GM21367 (cell line): ENCODE results near the gene ZBTB46.
"Not testable (repeated sequence)": the region's sequence is repeated elsewhere in the genome, so short reads cannot be mapped to it uniquely, and the experiment has no call there.

Experiments
- ATAC-seq: cut with Tn5 transposase; IDR thresholded peaks from one replicate; pipeline ENCODE4 v1.9.1; 2021; ENCODE audit not compliant: unreplicated experiment

Gene ZBTB46

DNA sequence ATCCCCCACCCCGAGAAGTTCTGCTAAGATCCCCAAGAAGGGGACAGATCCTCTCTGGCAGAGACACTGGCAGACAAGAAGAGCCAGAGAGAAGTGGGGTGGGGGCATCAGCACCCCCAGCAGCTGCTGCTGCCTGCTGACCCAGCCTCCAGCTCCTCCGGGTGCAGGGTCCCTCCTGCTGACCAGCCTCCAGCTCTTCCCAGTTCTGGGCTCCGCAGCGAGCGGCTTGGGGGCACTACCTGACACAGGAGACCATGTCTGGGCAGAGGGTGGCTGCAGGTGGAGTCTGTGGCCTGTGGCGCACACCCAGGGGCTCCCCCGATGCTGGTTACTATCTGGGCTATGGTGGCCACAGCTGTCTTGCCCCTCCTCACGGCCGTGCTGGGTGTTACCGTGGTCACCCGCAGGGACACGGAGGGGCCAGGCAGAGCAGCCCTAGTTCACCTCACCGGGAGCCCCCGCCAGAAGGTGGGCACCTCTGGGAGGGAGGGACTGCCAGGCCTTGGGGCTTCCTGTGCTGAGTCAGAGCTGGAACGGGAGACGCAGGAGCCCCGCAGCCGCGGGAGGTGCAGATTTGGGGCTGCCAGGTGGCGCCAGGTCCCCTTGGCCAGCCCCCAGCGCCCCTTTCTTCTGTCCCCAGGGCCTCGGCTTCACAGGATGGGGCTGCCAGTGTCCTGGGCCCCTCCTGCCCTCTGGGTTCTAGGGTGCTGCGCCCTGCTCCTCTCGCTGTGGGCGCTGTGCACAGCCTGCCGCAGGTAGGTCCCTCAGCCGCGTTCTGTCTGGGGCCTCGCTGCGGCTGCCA lies 94.0 kb downstream of the ZBTB46 start:
- no peak for ATAC-seq

DNA sequence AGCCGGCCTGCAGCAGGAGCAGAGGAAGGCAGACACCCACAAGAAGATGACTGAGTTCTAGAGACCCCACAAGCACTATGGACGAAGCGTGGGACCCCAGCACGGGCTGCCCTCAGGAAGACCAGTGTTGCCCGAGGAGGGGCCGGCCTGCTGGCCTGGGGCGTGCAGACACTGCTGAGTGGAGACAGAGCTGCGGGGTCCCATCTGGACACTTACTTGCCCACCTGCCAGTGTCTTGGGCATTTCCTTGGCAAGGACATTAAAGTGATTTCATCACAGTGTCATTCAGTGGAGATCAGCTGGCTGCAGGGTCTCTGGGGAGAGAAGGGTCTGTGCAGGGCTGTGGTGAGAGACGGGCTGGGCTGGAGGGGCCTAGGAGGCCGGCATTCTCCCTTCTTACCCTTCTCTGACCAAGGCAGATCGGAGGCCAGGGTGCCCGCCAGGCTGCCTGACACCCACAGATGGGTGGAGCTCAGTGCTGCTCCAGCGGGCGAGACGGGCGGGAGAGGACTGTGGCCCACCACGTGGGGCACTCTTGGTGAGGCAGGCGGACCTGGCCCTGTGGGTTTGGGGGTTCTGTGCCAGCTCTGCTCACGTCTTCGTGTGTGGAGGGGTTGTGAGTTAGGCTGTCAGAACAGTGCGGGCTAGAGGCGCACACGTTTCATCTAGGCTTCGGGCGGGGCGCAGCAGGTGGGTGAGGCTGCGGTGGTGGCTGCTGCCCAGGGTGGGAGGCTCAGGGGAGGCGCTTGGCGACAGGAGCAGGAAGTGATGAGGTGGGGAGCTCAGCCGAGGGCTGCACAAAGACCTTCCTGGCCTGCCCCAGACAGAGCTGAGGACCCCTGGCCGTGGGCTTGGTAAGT lies 95.0 kb downstream of the ZBTB46 start, which contains the start of gene LIME1:
Gene LIME1, plus strand, starts transcription at position 806 of the 860 bp plus-strand sequence. CDS start 886 bp downstream, outside the sequence.
- ATAC-seq = no peak

DNA sequence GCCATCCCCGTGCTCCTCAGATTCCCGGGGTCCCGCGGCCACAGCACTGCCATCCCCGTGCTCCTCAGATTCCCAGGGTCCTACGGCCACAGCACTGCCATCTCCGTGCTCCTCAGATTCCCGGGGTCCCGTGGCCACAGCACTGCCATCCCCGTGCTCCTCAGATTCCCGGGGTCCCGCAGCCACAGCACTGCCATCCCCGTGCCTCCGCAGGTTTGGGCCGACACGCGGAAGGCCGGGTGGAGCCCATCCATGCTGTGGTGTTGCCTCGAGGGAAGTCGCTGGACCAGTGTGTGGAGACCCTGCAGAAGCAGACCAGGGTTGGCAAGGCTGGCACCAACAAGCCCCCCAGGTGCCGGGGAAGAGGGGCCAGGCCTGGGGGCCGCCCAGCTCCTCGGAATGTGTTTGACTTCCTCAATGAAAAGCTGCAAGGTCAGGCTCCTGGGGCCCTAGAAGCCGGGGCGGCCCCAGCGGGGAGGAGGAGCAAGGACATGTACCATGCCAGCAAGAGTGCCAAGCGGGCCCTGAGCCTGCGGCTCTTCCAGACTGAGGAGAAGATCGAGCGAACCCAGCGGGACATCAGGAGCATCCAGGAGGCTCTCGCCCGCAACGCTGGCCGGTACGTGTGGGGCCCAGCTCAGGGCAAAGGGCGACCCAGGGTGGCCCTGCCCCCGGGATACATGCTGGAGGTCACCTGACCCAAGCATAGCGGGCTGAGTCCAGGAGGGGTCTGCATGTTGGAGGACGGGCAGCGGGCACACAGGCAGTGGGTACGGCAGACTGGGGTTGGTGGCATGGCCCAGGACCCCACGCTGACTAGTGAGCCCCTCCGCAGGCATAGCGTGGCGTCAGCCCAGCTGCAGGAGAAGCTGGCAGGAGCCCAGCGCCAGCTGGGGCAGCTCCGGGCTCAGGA lies 95.9 kb downstream of the ZBTB46 start:
- no peak for ATAC-seq

DNA sequence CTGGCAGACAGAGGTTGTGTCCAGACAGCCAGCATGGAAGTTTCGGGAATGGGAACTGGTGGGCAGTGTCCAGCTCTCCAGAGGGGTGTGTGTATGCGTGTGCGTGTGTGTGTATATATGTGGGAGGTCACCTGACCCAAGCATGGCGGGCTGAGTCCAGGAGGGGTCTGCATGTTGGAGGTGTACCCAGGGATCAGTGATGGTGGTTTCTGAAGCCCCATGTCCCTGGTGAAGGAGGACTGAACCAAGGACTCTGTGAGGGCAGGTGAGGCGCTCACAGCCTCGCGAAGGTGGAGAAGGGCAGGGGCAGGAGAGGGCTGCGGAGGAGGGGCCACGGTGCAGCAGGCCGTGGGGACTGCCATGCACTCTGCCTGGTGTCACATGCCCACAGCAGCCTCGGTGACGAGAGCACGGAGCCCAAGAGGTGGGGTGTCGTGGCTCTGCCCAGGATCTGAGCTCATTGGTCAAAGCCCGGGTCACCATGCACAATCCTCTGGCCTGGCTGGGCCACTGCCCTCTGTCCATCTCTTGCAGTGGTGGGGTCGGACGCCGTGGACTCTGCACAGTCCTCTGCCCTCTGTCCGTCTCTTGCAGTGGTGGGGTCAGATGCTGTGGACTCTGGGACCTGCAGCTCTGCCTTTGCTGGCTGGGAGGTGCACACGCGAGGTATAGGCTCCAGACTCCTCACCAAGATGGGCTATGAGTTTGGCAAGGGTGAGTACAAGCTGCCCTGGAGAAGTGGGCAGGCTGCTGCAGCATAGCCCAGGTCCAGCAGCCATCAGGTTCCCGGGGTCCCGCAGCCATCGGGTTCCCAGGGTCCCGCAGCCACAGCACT lies 96.7 kb downstream of the ZBTB46 start:
- no peak for ATAC-seq

DNA sequence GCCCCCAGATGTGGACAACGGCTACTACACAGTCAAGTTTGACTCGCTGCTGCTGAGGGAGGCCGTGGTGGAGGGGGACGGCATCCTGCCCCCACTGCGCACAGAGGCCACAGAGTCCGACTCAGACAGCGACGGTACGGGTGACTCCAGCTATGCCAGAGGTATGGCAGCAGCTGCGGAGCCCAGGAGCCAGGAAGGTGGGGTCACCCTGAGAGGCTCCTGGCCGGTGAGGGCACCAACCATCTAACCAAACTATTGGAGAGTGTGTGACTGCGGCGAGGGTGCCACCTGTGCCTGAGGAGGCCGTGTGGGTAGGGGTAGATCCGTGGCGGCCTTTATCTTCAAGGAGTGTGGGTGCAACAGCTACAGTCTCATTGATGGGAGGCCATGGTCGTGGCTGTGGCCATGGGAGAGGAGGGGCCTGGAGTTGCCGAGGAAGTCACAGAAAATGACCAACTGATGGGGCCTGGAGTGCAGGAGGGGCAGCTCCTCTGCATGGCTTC lies 97.4 kb downstream of the ZBTB46 start:
- no peak for ATAC-seq

DNA sequence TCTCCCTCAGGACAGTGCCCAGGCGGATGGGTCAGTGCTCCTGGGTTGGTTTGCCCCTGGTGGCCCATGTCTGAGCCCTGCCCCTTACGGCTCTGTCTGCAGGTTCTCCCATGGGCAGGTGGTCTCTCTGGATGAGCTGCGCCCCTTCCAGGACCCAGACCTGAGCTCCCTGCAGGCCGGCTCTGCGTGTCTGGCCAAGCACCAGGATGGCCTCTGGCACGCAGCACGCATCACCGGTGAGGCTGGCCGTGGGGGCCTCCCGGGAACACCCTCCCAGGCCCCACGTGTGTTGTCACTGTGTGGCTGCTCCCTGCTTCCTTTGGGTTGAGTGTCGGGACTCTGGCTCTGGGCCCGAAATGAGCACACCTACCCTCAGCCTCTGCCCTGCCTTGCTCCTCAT lies 97.9 kb downstream of the ZBTB46 start:
- no peak for ATAC-seq

DNA sequence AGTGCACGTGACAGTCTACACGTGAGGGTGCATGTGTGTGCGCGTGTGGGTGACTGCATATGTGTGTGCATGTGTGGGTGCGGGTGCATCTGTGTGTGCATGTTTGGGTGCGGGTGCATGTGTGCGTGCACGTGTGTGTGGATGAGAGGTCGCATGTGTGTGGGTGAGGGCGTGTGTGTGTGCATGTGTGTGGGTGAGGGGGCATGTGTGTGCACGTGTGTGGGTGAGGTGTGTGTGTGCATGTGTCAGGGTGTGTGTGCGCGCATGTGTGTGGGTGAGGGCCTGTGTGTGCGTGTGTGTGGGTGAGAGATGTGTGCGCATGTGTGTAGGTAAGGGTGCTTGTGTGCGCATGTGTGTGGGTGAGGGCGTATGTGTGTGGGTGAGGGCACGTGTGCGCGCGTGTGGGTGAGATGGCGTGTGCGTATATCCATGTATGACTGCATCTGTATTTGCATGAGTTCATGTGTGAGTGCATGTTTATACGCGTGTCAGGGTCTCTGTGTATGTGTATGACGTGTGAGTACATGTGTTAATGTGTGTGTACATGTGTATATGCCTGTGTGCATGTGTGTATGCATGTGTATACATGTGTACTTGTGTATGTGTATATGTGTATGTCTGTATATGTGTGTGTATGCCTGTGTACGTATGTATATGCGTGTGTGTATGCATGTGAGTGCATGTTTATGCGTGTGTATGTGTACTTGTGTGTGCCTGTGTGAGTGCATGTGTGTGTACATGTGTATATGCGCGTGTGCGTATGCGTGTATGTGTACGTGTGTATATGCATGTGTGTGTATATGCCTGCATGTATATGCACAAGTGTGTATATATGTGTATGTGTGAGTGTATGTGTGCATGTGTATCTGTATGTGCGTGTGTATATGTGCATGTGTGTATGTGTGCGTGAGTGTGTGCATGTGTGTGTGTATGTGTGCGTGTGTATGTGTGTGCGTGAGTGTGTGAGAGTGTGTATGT lies 98.7 kb downstream of the ZBTB46 start:
- no peak for ATAC-seq

DNA sequence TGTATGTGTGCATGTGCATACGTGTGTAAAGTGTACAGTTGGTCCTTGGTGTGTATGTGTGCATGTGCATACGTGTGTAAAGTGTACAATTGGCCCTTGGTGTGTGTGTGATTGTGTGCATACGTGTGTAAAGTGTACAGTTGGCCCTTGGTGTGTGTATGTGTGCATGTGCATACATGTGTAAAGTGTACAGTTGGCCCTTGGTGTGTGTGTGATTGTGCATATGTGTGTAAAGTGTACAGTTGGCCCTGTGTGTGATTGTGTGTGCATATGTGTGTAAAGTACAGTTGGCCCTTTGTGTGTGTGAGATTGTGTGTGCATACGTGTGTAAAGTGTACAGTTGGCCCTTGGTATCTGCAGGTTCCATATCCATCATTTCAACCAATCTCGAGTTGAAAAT lies 99.7 kb downstream of the ZBTB46 start:
- ATAC-seq = no peak

DNA sequence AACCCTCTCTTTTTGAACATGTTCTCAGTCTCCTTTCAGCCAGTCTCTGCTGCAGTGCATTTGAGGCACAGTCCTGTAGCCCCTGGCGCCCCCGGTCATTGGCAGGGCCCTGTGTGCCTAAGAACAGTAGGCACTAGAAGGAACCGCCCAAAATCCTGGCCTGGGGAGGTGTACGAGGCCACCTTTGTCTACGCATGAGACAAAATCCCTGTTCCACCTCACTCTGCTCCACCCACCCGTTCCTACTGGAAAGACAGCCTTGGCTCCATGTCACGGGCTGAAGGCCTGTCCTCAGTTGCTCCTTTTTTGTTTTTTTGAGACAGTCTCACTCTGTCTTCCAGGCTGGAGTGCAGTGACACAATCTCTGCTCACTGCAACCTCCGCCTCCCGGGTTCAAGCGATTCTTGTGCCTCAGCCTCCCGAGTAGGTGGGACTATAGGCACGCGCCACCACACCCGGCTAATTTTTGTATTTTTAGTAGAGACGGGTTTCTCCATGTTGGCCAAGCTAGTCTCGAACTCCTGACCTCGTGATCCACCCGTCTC lies 100.8 kb downstream of the ZBTB46 start:
- ATAC-seq = not testable (repeated sequence)

DNA sequence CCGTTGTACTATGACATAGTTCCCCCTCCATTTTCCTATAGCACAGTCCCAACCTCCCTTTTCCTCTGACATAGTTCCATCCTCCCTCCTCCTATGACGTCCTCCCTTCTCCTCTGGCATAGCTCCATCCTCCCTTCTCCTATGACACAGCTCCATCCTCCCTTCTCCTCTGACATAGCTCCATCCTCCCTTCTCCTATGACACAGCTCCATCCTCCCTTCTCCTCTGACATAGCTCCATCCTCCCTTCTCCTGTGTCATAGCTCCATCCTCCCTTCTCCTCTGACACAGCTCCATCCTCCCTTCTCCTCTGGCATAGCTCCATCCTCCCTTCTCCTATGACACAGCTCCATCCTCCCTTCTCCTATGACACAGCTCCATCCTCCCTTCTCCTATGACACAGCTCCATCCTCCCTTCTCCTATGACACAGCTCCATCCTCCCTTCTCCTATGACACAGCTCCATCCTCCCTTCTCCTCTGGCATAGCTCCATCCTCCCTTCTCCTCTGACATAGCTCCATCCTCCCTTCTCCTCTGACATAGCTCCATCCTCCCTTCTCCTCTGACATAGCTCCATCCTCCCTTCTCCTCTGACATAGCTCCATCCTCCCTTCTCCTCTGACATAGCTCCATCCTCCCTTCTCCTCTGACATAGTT lies 108.0 kb downstream of the ZBTB46 start:
- not testable (repeated sequence) for ATAC-seq

DNA sequence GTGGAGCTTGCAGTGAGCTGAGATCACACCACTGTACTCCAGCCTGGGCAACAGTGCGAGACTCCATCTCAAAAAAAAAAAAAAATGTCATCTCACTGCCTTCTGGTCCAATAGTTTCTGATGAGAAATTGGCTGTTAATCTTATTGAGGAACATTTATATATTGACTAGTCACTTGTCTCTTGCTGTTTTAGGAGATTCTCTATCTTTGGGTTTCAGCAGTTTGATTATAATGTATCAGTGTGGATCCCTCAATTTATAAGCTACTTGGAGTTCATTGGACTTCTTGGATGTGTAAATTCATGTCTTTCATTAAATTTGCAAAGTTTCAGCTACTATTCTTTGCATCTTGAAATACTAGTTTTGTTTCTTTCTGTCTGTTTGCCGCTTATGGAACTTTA lies 112.1 kb downstream of the ZBTB46 start:
- ATAC-seq = no peak

DNA sequence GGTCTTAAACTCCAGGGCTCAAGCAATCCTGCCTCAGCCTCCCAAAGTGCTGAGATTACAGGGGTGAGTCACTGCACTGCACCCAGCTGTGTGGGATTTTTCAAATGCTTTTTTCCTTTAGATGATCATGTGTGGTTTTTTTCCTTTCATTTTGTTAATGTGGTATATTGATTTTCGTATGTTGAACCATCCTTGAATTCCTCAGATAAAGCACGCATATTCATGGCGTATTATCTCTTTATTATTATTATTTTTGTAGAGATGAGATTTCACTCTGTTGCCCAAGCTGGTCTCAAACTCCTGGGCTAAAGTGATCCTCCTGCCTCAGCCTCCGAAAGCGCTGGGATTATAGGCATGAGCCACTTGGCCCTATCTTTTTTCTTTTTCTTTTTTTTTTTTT lies 116.2 kb downstream of the ZBTB46 start:
- no peak for ATAC-seq

DNA sequence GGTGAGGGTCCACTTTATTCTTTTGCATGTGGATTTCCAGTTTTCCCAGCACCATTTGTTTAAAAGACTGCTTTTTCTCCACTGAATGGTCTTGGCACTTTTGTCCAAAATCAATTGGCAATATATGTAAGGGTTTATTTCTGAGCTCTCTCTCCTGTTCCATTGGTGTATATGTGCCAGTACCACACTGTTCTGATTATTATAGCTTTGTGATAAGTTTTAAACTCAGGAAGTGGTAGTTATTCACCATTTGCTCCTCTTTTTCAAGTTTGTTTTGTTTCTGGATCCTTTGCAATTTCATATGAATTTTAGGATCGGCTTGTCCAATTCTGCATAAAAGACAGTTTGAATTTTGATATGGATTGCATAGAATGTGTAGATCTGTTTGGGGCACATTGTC lies 118.9 kb downstream of the ZBTB46 start:
- no peak for ATAC-seq

DNA sequence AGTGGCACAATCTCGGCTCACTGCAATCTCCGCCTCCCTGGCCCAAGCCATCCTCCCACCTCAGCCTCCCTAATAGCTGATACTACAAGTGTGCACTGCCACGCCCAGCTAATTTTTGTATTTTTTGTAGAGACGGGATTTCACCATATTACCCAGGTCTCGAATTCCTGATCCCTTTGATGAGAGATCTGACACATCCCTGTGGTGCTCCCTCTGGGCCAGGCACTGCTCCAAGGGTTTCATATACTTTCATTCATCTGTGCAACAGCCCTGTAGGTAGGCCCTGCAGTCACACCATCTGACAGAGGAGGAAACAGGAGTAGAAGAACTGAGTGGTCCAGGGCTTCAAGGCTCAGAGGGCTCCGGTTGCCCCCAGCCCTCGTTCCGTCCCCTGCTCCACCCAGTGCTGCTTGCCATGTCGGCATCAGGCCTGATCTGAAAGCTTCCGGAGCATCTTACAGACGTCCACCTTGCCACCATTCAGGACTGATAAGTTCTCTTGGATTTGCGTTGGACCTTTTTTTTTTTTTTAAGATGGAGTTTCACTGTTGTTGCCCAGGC lies 119.9 kb downstream of the ZBTB46 start:
- ATAC-seq = no peak

DNA sequence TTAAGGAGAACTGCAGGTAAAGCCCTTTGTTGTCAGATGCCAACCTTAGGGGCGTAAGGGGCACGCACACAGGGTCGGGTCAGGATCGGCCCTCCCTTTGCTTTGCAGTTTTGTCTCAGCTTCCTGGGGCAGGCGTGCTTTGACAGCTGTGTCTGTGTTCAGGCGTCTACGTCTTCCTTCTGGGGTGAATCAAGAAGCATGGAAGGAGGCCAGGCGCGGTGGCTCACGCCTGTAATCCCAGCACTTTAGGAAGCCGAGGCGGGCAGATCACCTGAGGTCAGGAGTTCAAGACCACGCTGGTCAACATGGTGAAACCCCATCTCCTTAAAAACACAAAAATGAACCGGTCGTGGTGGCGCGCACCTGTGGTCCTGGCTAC lies 121.9 kb downstream of the ZBTB46 start:
- no peak for ATAC-seq

DNA sequence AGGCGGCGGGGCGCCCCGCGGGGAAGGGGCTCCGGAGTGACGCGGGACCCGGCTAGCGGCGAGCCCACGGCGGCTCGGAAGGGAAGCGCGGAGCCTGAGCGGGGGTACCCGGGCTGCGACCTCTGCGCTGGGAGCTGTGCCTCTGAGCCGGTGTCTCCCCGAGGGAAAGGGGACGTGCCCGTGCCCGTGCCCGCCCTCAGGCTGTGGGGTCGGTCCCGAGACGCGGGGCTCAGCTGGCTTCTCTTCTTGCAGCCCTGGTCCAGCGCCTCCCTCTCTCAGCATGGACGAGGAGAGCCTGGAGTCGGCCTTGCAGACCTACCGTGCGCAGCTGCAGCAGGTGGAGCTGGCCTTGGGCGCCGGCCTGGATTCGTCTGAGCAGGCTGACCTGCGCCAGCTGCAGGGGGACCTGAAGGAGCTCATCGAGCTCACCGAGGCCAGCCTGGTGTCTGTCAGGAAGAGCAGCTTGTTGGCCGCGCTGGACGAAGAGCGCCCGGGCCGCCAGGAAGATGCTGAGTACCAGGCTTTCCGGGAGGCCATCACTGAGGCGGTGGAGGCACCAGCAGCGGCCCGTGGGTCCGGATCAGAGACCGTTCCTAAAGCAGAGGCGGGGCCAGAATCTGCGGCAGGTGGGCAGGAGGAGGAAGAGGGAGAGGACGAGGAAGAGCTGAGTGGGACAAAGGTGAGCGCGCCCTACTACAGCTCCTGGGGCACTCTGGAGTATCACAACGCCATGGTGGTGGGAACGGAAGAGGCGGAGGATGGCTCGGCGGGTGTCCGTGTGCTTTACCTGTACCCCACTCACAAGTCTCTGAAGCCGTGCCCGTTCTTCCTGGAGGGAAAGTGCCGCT lies 122.5 kb downstream of the ZBTB46 start:
- peak; percentile 10 for ATAC-seq
